HG03558 (cell line): ENCODE data around the gene HS3ST2.
"Not testable (repeated sequence)": the region's sequence is repeated elsewhere in the genome, so short reads cannot be mapped to it uniquely, and the experiment has no call there.

ENCODE experiments used
- ATAC-seq: cut with Tn5 transposase; IDR thresholded peaks from one replicate; pipeline ENCODE4 v1.9.1; 2021; ENCODE audit warnings: moderate number of reproducible peaks; ENCODE audit not compliant: unreplicated experiment; ENCODE audit errors: extremely low read depth

Gene HS3ST2

GRCh38 chr16:22871861-22872260, 57.9 kb downstream of the HS3ST2 start:
- no peak for ATAC-seq

- ATAC-seq = no peak
Observed at GRCh38 chr16:22874394-22874793, 60.4 kb downstream of the HS3ST2 start.

DNA sequence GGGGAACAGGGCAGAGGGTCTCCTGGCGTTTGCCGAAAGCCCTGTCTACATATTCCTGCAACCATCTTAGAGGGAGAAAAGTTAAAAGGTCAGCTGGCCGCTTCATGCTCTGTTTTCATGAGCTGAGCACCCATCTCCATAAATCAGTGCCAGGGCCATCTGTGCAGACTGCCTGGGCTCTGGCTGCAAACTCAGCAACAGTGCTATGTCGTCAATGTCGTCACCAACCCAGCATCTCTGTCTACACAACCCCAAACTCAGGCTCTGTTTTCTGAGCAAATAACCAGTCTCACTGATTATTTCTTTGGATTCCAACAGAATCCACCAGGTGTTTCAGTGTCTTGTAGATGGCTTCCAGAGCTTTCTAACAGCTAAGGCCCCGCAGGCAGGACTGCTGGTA, 65.0 kb downstream of the HS3ST2 start:
- ATAC-seq = no peak

DNA sequence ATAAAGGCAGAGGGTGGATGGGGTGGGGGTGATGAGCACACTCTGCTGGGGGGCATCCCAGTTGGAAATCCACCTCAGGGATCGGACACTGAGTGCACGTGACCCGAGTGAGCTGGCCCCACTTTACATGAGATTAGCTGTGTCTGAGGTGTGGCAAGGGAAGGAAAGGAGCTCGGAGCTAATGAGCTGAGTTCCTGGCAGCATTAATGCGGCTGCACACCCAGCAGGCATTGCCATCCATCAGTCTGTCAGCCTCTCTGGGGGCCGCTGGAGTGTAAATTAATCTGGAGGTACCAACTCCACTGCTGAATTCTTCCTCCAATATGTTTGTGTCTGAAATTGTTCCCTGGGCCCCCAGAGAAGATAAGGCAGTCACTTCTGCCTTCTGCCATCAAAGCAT, 65.5 kb downstream of the HS3ST2 start:
- no peak for ATAC-seq

- no peak for ATAC-seq
Observed at GRCh38 chr16:22882981-22883380, 69.0 kb downstream of the HS3ST2 start.

DNA sequence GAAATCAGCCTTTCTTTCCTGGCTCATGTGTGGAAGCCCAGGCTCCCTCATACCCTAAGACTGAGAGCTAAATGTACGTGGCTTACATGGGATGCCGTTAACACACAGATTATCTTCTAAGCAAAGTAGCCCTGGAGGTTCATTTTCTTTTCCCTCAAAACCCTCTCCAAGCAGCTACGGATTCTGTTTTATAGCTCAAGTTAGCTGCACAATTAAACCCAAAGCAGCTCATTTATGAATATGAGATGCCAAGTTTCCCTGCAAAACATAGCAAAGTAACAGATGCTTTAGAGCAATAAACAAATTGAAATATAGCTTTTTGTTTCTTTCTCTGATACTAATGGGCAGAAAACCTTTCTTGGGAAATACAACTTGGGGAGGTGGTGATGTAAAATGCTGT, 72.0 kb downstream of the HS3ST2 start:
- ATAC-seq = no peak

DNA sequence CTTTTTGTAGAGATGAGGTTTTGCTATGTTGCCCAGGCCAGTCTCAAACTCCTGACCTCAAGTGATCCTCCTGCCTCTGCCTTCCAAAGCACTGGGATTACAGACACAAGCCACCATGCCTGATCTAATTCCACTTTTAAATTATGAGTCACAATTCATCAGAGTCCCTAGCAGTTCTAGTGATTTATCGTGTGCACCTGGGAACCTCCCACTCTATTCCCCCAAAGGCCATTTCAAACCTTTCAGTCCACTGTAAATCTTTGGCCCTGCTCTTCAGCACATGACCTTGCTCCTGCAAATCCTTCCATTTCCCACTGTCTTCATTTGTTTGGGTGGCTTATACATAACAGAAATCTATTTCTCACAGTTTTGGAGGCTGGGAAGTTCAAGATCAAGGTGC, 73.0 kb downstream of the HS3ST2 start:
- no peak for ATAC-seq

DNA sequence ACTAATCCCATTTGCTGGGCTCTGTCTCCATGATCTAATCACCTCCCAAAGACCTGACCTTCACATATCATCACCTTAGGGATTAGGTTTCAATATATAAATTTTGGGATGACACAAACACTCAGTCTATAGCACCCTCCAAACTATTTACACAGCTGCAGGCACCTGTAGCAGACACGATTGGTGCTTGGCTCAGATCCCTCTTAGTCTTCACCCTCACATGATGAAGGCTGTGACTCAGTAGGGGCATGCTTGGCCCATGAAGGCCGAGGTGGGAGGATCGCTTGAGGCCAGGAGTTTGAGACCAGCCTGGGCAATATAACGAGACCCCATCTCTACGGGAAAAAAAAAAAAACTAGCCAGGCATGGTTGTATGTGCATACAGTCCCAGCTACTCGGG, 73.5 kb downstream of the HS3ST2 start:
- no peak for ATAC-seq

DNA sequence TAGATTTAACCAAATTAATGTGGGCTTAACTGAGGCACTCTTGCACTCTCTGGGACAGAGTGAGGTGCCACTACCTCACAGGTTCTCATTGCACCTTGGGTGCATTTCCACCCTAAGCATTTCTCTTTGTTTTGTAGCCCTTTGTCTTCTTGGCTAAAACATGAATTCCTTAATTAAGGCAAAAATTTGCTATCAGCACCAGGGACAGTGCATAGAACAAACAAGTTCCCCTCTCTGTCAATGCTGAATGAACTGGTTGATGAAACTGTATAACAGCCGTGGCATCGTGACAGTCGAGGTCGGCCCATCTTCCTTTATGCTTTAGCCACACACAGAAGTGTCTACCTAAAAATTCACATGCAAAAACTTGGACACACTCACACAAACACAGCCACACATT, 74.8 kb downstream of the HS3ST2 start:
- no peak for ATAC-seq

- ATAC-seq = no peak
Observed at GRCh38 chr16:22890976-22891375, 77.0 kb downstream of the HS3ST2 start.

DNA sequence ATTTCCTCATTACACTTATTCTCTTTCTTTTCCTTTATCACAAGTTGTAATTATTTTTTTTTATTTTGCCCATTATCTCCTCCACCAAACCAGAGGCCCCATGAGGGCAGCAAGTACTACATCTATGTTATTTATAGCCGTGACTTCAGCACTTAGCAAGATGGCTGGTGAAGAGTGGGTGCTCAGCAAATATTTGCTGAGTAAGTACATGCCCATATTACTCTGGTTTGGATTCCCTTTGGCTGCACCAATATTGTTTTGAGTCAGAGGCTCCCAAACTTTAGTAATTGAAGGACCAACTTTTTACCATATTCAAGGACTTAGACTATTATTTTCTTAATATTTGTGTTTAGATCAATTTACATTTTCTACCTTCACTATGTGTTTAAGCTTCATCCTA, 83.2 kb downstream of the HS3ST2 start:
- no peak for ATAC-seq

DNA sequence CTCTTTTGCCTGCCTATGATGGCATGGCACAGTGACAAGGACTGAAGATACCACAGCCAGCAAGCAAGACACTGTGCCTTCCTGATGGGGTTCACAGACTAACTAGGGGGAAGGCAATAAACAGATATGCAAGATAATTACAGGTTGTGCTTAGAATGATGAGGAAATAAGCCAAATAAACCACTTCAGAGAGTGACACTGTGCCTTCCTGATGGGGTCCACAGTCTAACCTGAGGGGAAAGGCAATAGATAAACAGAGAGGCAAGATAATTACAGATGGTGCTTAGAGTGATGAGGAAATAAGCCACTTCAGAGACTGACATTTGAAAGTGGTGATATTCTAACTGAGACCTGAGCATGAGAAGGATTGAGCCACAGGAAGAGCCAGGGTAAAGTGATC, 84.2 kb downstream of the HS3ST2 start:
- ATAC-seq = no peak

DNA sequence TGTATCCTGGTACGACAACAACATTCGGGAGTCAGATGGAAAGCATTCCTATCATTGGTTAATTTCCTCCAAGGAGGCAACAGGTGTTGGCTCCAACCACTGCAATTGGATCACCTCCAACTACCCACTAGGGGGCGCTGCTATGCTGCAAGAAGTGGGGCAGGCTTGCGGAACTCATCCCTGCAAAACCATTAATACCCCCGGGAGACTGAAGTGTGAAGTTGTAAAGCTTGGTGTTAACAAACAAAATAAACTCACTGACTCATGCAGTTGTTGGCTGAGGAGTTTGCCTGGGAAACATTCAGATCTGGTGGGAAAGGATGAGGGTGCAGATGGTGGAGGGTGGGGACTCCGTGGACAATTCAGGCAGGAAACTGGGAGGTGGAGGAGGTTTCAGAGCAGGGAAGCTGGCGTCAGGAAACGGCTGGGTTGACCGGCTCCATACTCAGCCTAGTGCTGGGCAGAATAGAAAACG, 84.9 kb downstream of the HS3ST2 start:
- ATAC-seq = no peak

- ATAC-seq = not testable (repeated sequence)
Observed at GRCh38 chr16:22899567-22899966, 85.6 kb downstream of the HS3ST2 start.

GRCh38 chr16:22900863-22901262, 86.9 kb downstream of the HS3ST2 start:
- no peak for ATAC-seq

- no peak for ATAC-seq
Observed at GRCh38 chr16:22901563-22901962, 87.6 kb downstream of the HS3ST2 start.

DNA sequence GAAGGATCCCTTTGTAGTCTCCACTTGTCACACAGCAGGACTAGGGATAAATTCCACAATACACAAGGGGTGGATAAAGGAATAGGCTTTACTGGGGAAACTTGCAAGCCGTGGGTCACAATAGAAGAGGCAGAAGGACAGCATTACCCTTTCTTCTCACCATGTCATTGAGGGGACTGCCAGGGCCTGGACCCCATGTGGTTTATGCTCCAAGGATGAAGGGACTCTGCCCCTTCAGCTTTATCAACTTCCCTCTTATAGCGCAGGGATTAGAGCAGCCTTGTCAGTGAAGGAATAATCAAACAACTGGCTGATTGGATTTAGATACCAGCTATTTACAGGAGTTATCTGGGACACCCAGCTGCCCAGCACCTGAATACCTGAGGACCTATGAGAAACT, 89.8 kb downstream of the HS3ST2 start:
- no peak for ATAC-seq

- ATAC-seq = no peak
Observed at GRCh38 chr16:22912654-22913053, 98.7 kb downstream of the HS3ST2 start.

- ATAC-seq = no peak
Observed at GRCh38 chr16:22915003-22915402, 101.0 kb downstream of the HS3ST2 start.

- no peak for ATAC-seq
Observed at GRCh38 chr16:22923491-22923890, 109.5 kb downstream of the HS3ST2 start.

DNA sequence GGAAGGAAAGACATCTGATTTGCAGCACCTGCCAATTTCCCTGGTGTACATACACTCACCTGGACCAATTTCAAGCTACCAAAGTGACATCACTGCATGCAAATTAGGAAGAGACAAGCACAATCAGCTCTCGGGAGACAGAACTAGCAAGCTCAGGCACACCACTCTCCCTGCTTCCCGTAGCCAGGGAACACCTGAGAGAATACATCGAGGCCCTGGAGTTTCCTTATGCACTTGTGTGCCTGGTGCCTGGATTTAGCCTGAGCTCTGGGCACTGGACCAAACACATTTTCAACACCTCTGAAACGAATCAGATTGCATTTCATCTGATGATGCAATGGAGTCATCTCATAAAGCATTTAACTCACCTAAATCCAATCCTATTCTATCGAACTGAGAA, 110.5 kb downstream of the HS3ST2 start:
- no peak for ATAC-seq

GRCh38 chr16:22926105-22926751, 112.3 kb downstream of the HS3ST2 start:
- no peak for ATAC-seq

DNA sequence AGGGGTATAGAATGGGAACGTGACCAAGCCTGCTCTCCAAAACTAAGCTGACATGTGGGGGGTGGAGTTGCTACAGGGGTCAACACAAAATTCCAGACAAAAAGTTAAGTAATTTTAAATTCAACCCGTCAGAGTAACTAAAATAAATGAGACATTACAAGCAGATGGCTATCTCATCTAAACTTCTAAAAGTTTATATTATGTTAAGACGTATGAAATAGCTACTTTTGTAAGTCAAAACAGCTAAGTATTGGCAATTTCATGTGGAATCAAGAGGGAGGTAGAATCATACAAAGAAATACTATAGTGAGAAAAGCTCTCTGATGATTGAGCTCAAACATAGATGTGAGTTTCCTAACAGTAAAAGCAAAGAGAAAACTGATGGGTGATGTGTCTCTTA, 113.3 kb downstream of the HS3ST2 start:
- no peak for ATAC-seq
